K562 (cell line): ENCODE data around the gene P2RY6. TPM values are rescaled to one million over a fixed set of nuclear protein-coding genes. Genes with fewer than 3 reads are reported as not detected.

Source experiments
- ATAC-seq: fragments of 200-7000 bp; cut with Tn5 transposase; 3 replicates; pipeline ENCODE4 v1.9.1; 2020; ENCODE audit warnings: moderate library complexity
- BruUV-seq: library from RNA; stranded (reverse); fragments of 400-500 nt; replicated peaks from 2 replicates; lab custom pipeline; 2021; lab: Mats Ljungman, UMichigan
- CTCF ChIA-PET: fragments of 300-600 bp; formaldehyde crosslinking; extraction: SDS; loops from one replicate; lab custom pipeline; 2021; ENCODE audit warnings: low intra/inter-chr PET ratio; lab: Yijun Ruan, JAX
- POLR2A ChIA-PET: fragments of 300-600, 350-650 bp; sonication (Branson Sonifier 250); formaldehyde crosslinking; extraction: SDS; loops from one replicate; lab custom pipeline; 2021; ENCODE audit warnings: antibody characterized with exemption, inconsistent platforms; lab: Yijun Ruan, JAX
- DNase-seq, 4 experiments: peaks; one replicate each; pipeline versions ENCODE4 v3.0.0 to v3.0.0-alpha.2; 2011 to 2018; ENCODE audit warnings: low spot score in 3 of 4, mixed read lengths in 3 of 4; ENCODE audit errors: extremely low read depth in 1 of 4
- FAIRE-seq: peaks from 2 replicates; lab custom pipeline; 2011; peaks lifted over from hg19 to GRCh38; lab: Jason Lieb, UNC
- H2AFZ ChIP-seq: 2 replicates; pipeline ENCODE4 v1.6.0; 2011; ENCODE audit warnings: low read depth, low read length, control low read depth, inconsistent platforms
- H3K27ac ChIP-seq: fragments of 200-600 bp; 3 replicates; pipeline ENCODE4 v1.8.0; 2011; ENCODE audit warnings: low read depth, mild to moderate bottlenecking, control low read depth, inconsistent platforms, low read length, moderate library complexity, mixed read lengths; ENCODE audit errors: extremely low read depth
- H3K27me3 ChIP-seq, 2 experiments: fragments of 300-600 bp in 1 of 2; 2 replicates in 1 of 2; 3 replicates in 1 of 2; pipeline versions ENCODE4 v1.6.0 to v1.8.0; 2011; ENCODE audit warnings: inconsistent platforms in 2 of 2, low read length in 2 of 2, mild to moderate bottlenecking in 1 of 2, mixed read lengths in 1 of 2, moderate library complexity in 1 of 2; ENCODE audit not compliant: control insufficient read depth in 2 of 2, insufficient read depth in 2 of 2
- H3K36me3 ChIP-seq: fragments of 300-600 bp; 3 replicates; pipeline ENCODE4 v1.8.0; 2011; ENCODE audit warnings: mild to moderate bottlenecking, low read length, inconsistent platforms; ENCODE audit not compliant: control insufficient read depth, insufficient read depth
- H3K4me1 ChIP-seq, 2 experiments: fragments of 200-600 bp in 1 of 2; replicated peaks in 1 of 2; 2 replicates in 1 of 2; 3 replicates in 1 of 2; pipeline versions ENCODE4 v1.5.1 to v1.8.0; 2011; ENCODE audit warnings: inconsistent platforms in 2 of 2, low read length in 2 of 2, mild to moderate bottlenecking in 1 of 2, mixed read lengths in 1 of 2, moderate library complexity in 1 of 2; ENCODE audit not compliant: control insufficient read depth in 2 of 2, insufficient read depth in 2 of 2
- H3K4me2 ChIP-seq: 2 replicates; pipeline ENCODE4 v1.6.1; 2011; ENCODE audit warnings: low read length, control low read depth, inconsistent platforms, mixed read lengths; ENCODE audit not compliant: insufficient read depth
- H3K4me3 ChIP-seq: fragments of 200-600 bp; sonication (generic), shearing (Covaris generic); 2 replicates; pipeline ENCODE4 v1.5.1; 2016; ENCODE audit warnings: control low read depth, inconsistent platforms
- H3K79me2 ChIP-seq: fragments of 200-600 bp; 3 replicates; pipeline ENCODE4 v1.8.0; 2011; ENCODE audit warnings: low read length, inconsistent platforms; ENCODE audit not compliant: control insufficient read depth, insufficient read depth
- H3K9ac ChIP-seq, 2 experiments: 2 replicates each; pipeline versions ENCODE4 v1.6.0 to v1.6.1; 2011; ENCODE audit warnings: low read depth in 2 of 2, low read length in 2 of 2, control low read depth in 1 of 2, inconsistent platforms in 1 of 2, mild to moderate bottlenecking in 1 of 2, mixed read lengths in 1 of 2; ENCODE audit not compliant: insufficient read depth in 1 of 2
- H3K9me1 ChIP-seq: one replicate; pipeline ENCODE4 v1.6.0; 2011; ENCODE audit warnings: inconsistent platforms, mild to moderate bottlenecking, low read length, moderate library complexity; ENCODE audit not compliant: control insufficient read depth, insufficient read depth
- H3K9me3 ChIP-seq: replicated peaks from 2 replicates; pipeline ENCODE4 v1.5.1; 2011; ENCODE audit warnings: low read depth, low read length, inconsistent platforms; ENCODE audit not compliant: control insufficient read depth, insufficient read depth
- H4K20me1 ChIP-seq: replicated peaks from 2 replicates; pipeline ENCODE4 v1.6.1; 2011; ENCODE audit warnings: low read length, inconsistent platforms, mixed read lengths; ENCODE audit not compliant: control insufficient read depth, insufficient read depth
- NBN ChIP-seq: fragments of 450-650 bp; IDR thresholded peaks from 2 replicates; pipeline ENCODE4 v1.6.1; 2016; ENCODE audit warnings: low read depth, mild to moderate bottlenecking
- POLR2H ChIP-seq: IDR thresholded peaks from 2 replicates; pipeline ENCODE4 v1.6.1; 2016; ENCODE audit warnings: missing genetic modification characterization, low read depth, mild to moderate bottlenecking, control low read depth, missing compliant biosample characterization, moderate library complexity
- SMARCA4 ChIP-seq: fragments of 450-650 bp; IDR thresholded peaks from 2 replicates; pipeline ENCODE4 v1.6.1; 2016
- SRSF9 ChIP-seq: fragments of 200-400 bp; formaldehyde crosslinking; IDR thresholded peaks from 2 replicates; pipeline ENCODE4 v1.6.1; 2017; ENCODE audit warnings: low read depth, low read length, borderline replicate concordance
- ZBTB33 ChIP-seq: sonication (generic); formaldehyde crosslinking; IDR thresholded peaks from 2 replicates; pipeline ENCODE4 v1.8.1; 2023; ENCODE audit warnings: mild to moderate bottlenecking, missing genetic modification reagents
- ZFP30 ChIP-seq: fragments of 250-450 bp; sonication (Bioruptor Pico); IDR thresholded peaks from 2 replicates; pipeline ENCODE4 v1.8.0; 2022; ENCODE audit warnings: moderate library complexity, mild to moderate bottlenecking, inconsistent platforms, borderline replicate concordance
- ZNF41 ChIP-seq: fragments of 250-450 bp; sonication (Bioruptor Pico); conservative IDR thresholded peaks from 2 replicates; pipeline ENCODE4 v1.4.0; 2020; ENCODE audit warnings: mild to moderate bottlenecking
- ZNF431 ChIP-seq: sonication (generic); formaldehyde crosslinking; IDR thresholded peaks from 2 replicates; pipeline ENCODE4 v1.8.0; 2022; ENCODE audit warnings: mild to moderate bottlenecking, missing genetic modification reagents
- WGBS: fragments of 100-300 bp; shearing (Covaris generic); methylation state at CpG from one replicate; pipeline ENCODE4 v1.1.6; 2016; ENCODE audit warnings: low coverage, mixed read lengths; ENCODE audit not compliant: insufficient coverage; ENCODE audit errors: missing lambda C conversion rate; 5-methylcytosine and 5-hydroxymethylcytosine counted together
- in situ Hi-C: fragments of 300-500 bp; cut with MboI; formaldehyde crosslinking; loops from 4 replicates; pipeline ENCODE4 v1.15.0; 2018; ENCODE audit warnings: inconsistent platforms, mixed read lengths
- intact Hi-C: fragments of 100-400 bp; cut with micrococcal nuclease; formaldehyde crosslinking; loops from 2 replicates; pipeline ENCODE4 v1.14.2; 2022
- polyA plus RNA-seq, 8 experiments: library from polyadenylated mRNA; depleted of rRNA in 4 of 8; stranded (reverse) in 5 of 8; unstranded in 3 of 8; fragments of >200 nt; fragmentation: Nextera tagmentation in 2 of 8; fragmentation: Illumina TruSeq in 1 of 8; extraction: Ambion mirVana in 2 of 8; extraction: Trizol in 1 of 8; gene quantifications; 2 replicates each; pipeline versions ENCODE4 v1.2.1 to v1.2.3, GENCODE V29; 2011 to 2014; ENCODE audit warnings: inconsistent platforms in 1 of 8, missing spikeins in 1 of 8
- total RNA-seq, 7 experiments: library from RNA; depleted of rRNA in 6 of 7; stranded (reverse); fragments of >200 nt in 6 of 7; fragmentation: Illumina TruSeq in 2 of 7; extraction: Trizol in 2 of 7; gene quantifications; 2 replicates each; pipeline versions ENCODE4 v1.2.1 to v1.2.3, GENCODE V29; 2011 to 2021; ENCODE audit warnings: low replicate concordance in 1 of 7
- TF ChIP-seq, protein P1 (sequence below): fragments of 250-450 bp; sonication (Bioruptor Pico); IDR thresholded peaks from 2 replicates; pipeline ENCODE4 v1.8.0; 2022; ENCODE audit warnings: moderate library complexity, mild to moderate bottlenecking, inconsistent platforms
- TF ChIP-seq, protein P2 (sequence below): sonication (generic); formaldehyde crosslinking; IDR thresholded peaks from 2 replicates; pipeline ENCODE4 v1.8.0; 2022; ENCODE audit warnings: missing genetic modification reagents, mild to moderate bottlenecking, borderline replicate concordance

The P2RY6 gene
- total and polyA plus RNA-seq, 9 of the 15 experiments (the other 6 are each of a cell fraction or from before 2014, with no cell fraction given), result not detected

DNA sequence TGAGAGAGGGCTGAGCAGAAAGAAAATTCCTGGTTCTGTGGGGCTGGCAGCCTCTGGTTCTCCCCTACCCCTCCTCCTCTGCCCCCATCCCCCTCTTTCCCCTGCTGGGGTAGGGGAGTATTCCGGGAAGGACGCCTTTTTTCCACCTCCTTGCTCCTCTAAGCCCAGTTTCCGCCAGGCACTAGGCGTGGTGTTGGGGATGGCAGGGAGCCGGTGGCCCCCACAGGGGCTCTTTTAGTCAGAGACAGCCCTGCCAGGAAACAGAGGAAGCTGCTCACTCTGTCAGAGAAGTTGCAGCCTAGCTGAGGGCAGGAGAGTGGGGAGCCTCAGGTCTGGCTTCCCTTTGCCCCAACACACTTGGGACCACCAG is 20.4 kb downstream of the P2RY6 start:
- no TSS peak for BruUV-seq
- Histone ChIP-seq H4K20me1 (peaks cover 9% of the 10 kb centered on the region; the same call in 1 of the 2 replicates), H3K9ac (no peak overlapping the region), H3K9me3 (no peaks in the 10 kb centered on the region), H3K4me3 (no peak overlapping the region), H3K9me1 (peaks cover 5% of the 10 kb centered on the region), H3K36me3 (no peaks in the 10 kb centered on the region), H3K27ac (no peak overlapping the region), H3K4me1 (peaks cover 19 to 27% of the 10 kb centered on the region in 2 experiments; a peak in 4 of 5 replicates), H3K79me2 (no peaks in the 10 kb centered on the region), H3K4me2 (no peak overlapping the region), H3K27me3 (peaks cover 12 to 18% of the 10 kb centered on the region in 2 experiments; a peak in 4 of 5 replicates), H2AFZ (no peak overlapping the region)
- ATAC-seq (no peak), FAIRE-seq (no peak), DNase-seq (no peak)
- POLR2A ChIA-PET, result interaction anchor here (0.6 to 1.1 kb wide), 3 partner anchors 10 to 20 kb away, joined by 3 read pairs; partner anchors contain the start of gene P2RY6
- no peak for TF ChIP-seq SRSF9
- TF ChIP-seq, protein P1, sequence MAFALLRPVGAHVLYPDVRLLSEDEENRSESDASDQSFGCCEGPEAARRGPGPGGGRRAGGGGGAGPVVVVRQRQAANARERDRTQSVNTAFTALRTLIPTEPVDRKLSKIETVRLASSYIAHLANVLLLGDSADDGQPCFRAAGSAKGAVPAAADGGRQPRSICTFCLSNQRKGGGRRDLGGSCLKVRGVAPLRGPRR (CRISPR knock-in tag), result no peak
- no peak for TF ChIP-seq ZNF41
- no peak for TF ChIP-seq NBN
- TF ChIP-seq ZFP30 (CRISPR knock-in tag), result no peak
- TF ChIP-seq ZNF431, result no peak
- TF ChIP-seq SMARCA4, result no peak
- TF ChIP-seq, protein P2, sequence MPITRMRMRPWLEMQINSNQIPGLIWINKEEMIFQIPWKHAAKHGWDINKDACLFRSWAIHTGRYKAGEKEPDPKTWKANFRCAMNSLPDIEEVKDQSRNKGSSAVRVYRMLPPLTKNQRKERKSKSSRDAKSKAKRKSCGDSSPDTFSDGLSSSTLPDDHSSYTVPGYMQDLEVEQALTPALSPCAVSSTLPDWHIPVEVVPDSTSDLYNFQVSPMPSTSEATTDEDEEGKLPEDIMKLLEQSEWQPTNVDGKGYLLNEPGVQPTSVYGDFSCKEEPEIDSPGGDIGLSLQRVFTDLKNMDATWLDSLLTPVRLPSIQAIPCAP, result no peak
- TF ChIP-seq POLR2H (tag), result no peak
- TF ChIP-seq ZBTB33, result no peak
- WGBS, result 0% methylated on average over 5 of the region's 5 CpGs
- in situ Hi-C loops, result loop anchor here (5.0 kb wide), 2 partner anchors 45 to 105 kb away; no protein-coding TSS in a partner anchor
- CTCF ChIA-PET, result no interaction called here
- intact Hi-C loops, result no loop called here
